SK-N-SH (cell line): ENCODE measurements around the gene TDRKH.

Source experiments
- EZH2phosphoT487 ChIP-seq: fragments of 200-600 bp; sonication (generic); IDR thresholded peaks from 2 replicates; pipeline ENCODE4 v1.6.1; 2017; ENCODE audit warnings: low read depth, mixed run types, mild to moderate bottlenecking, antibody characterized with exemption, moderate library complexity, borderline replicate concordance
- MXI1 ChIP-seq: IDR thresholded peaks from 2 replicates; pipeline ENCODE4 v1.6.1; 2012; ENCODE audit warnings: mild to moderate bottlenecking, low read depth, low read length, improper control_type of control experiment
- POLR2AphosphoS5 ChIP-seq: IDR thresholded peaks from 2 replicates; pipeline ENCODE4 v1.6.1; 2012; ENCODE audit warnings: low read depth, low read length
- RCOR1 ChIP-seq: fragments of 150-350 bp; IDR thresholded peaks from 2 replicates; pipeline ENCODE4 v1.6.1; 2017; ENCODE audit warnings: antibody characterized with exemption, low read length
- REST ChIP-seq: IDR thresholded peaks from 2 replicates; pipeline ENCODE4 v1.6.1; 2012; ENCODE audit warnings: mild to moderate bottlenecking, low read depth, low read length, moderate library complexity
- TF ChIP-seq, protein P1 (sequence below): fragments of 200-600 bp; sonication (generic); IDR thresholded peaks from 2 replicates; pipeline ENCODE4 v1.6.1; 2017; ENCODE audit warnings: antibody characterized with exemption, mild to moderate bottlenecking, moderate library complexity

DNA sequence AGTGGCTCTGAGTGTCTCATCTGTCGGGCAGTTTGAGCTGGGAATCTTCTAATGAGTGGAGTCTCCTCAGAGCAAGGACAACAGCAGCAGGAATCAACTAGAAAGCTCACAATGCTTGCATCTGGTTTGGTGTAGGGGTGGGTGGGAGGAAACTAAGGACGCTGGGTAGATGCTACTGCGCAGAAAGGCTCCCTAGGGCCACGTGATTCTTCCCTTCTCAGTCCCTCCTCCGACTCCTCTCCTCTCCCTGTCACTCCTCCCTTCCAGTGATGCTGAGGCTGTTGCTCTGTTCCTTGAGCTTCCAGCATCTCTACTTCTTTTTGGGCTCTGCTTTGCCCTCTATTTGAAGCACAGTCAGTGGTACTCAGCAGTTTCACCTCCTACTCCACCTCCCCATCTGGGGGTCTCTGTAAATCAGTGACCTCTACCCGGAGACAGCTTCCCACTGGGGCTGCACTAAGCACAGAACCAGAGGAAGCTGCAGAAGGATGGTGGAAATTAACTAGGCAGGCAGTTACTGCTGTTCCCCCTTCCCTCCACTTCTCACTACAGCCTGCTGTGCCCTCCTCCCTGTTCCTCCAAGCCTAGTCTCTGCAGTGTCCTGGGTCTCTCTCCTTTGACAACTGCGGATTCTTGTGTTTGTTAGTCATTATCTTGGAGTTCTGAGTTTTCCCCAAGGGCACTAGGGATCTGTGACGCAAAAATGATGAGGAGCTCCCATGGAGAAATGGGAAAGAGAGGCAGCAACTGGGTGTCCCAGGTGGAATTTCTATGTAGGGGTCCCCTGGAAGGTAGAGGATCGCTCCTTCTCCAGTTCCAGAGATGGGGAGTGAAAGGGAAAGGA lies 9.1 kb upstream of the TDRKH start:
- TF ChIP-seq POLR2AphosphoS5 (no peak), RCOR1 (no peak), REST (no peak), EZH2phosphoT487 (no peak), MXI1 (no peak)
- TF ChIP-seq, protein P1, sequence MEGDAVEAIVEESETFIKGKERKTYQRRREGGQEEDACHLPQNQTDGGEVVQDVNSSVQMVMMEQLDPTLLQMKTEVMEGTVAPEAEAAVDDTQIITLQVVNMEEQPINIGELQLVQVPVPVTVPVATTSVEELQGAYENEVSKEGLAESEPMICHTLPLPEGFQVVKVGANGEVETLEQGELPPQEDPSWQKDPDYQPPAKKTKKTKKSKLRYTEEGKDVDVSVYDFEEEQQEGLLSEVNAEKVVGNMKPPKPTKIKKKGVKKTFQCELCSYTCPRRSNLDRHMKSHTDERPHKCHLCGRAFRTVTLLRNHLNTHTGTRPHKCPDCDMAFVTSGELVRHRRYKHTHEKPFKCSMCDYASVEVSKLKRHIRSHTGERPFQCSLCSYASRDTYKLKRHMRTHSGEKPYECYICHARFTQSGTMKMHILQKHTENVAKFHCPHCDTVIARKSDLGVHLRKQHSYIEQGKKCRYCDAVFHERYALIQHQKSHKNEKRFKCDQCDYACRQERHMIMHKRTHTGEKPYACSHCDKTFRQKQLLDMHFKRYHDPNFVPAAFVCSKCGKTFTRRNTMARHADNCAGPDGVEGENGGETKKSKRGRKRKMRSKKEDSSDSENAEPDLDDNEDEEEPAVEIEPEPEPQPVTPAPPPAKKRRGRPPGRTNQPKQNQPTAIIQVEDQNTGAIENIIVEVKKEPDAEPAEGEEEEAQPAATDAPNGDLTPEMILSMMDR = no peak
